ENCODE data around the gene GTF2I.
"Not testable (repeated sequence)": the region's sequence is repeated elsewhere in the genome, so short reads cannot be mapped to it uniquely, and the experiment has no call there.

Gene GTF2I

DNA sequence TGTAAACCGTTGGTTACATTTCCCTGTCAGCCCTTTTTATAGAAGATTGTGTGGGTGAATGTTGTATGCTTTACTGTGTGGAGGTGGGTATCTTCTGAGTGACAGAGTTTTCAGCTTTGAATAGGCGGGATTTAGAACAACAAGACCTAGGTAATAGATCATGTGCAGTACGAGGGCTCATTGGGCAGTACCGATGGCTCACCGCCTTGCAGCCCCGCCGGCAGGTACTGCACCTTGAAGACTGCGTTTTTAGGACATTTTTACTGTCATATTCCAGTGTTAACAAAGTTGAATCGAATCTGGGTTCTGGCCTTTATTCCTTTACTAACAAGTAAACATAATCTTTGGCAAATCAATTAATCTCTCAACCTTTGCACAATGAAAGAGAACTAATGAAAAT lies 60.4 kb downstream of the GTF2I start:
- DNase-seq (ENCODE audit: low spot score): no peak

- peak; percentile 5 for DNase-seq (ENCODE audit: low spot score)
Observed at GRCh38 chr7:74718336-74718735, 60.8 kb downstream of the GTF2I start.

- no peak for DNase-seq (ENCODE audit: low spot score)
Observed at GRCh38 chr7:74722153-74722552, 64.6 kb downstream of the GTF2I start.

DNA sequence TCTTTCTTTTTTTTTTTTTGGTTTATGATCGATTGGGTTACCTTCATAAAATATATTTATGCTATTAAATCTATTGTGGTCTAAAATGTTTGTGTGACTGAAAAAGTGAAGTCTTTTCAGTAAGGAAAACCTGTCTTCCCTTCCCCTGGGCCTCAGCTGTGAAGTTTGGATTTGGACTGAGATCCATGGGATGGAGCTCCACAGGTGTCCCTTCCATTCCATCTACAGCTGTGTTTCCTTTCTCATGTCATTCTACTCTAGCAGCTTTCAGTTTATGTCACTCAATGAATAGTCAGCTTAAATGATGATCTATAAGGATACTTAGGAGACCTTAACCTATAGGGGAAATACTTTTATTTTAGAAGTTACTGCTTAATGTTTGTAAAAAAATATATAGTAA lies 68.3 kb downstream of the GTF2I start:
- DNase-seq (ENCODE audit: low spot score): no peak

DNA sequence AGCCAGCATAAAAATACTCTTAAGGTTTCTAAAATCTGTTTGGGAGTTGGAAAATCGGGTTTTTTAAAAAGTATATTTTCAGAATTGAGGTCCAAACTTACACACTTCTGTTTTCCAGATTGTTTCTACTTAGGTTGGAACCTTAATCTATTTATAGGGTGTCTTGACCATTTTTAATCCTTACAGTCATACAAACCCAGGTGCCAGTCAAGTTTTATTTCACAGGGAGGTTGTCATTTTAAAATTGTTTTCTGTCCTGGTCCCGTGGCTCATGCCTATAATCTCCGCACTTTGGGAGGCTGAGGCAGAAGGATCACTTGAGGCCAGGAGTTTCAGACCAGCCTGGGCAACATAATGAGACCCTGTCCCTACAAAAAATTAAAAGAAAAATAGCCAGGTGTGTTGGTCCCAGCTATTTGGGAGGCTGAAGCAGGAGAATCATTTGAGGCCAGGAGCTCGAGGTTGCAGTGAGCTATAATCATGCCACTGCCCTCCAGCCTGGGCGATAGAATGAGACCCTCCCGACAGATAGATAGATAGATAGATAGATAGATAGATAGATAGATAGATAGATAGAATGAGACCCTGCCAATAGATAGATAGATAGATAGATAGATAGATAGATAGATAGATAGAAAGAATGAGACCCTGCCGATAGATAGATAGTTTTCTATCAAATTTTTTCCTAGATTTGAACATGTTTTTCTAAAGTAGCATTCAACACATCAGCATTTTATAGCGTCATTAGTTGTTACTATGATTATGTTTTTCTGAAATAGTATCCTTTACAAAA lies 69.0 kb downstream of the GTF2I start:
- DNase-seq (ENCODE audit: low spot score): no peak

DNA sequence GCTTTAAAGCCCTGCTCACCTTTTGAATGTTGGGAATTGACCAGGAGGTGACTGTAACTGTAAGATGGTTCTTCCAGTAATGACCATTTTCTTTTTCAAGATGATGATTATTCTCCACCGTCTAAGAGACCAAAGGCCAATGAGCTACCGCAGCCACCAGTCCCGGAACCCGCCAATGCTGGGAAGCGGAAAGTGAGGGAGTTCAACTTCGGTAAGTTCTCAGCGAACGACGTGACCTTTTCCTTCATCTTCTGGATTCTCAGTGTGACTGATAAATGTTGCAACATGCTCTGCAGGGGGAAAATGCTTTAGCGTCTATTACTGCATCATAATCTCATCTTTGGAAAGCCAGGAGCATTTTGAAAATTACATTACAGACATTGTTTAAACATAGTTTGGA lies 71.2 kb downstream of the GTF2I start:
- not testable (repeated sequence) for DNase-seq (ENCODE audit: low spot score)

DNA sequence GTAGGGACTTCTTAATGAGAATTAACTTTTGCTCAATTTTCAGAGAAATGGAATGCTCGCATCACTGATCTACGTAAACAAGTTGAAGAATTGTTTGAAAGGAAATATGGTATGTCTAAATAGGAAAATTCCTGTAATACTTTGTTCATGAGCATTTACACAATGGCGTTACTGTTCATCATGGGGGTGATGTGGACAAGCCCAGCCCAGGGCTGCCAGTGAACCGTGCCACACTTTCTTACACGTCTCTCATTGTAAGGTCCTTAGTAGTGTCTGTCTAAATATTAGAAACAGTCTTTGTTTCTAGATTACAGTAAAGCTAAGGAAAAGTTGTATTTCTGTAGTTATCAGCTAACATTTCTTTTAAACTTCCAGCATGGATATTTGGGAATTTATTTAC lies 72.7 kb downstream of the GTF2I start:
- DNase-seq (ENCODE audit: low spot score): not testable (repeated sequence)

DNA sequence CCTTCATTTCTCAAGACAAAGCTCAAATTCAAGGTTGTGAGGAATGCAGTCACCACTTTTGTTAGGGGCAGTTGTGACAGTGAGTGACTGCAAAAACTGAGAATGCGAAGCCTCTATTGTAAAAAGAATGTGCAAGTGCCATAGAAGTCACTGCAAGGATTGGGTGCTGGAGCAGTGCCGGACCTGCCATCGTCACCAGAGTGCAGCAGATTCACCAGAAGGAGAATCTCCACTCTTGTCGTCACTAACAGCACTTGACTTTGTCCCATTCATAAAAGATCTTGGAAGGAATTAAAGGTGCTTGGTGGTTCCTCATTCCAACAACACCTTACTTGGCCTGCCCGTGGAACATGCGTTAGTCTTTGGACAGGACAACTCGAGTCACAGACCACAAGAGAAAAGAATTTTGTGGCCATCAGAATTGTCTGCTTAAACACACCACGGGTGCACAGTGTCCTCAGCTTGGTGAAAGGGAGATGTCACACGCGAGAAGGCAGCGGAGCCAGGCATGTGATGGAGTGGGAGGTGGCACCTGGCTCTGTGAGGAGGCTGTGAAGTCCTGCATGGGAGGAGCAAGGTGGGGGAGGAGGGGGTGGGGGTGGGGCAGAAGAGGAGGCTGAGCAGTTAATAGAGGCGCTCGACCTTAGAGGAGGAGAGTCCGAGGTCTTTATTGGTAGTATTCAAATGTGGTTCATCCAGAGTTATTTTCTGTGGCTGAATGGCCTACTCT lies 82.6 kb downstream of the GTF2I start:
- DNase-seq (ENCODE audit: low spot score): not testable (repeated sequence)

GRCh38 chr7:74743936-74744557 lies 86.5 kb downstream of the GTF2I start:
- DNase-seq (ENCODE audit: low spot score): not testable (repeated sequence)

DNA sequence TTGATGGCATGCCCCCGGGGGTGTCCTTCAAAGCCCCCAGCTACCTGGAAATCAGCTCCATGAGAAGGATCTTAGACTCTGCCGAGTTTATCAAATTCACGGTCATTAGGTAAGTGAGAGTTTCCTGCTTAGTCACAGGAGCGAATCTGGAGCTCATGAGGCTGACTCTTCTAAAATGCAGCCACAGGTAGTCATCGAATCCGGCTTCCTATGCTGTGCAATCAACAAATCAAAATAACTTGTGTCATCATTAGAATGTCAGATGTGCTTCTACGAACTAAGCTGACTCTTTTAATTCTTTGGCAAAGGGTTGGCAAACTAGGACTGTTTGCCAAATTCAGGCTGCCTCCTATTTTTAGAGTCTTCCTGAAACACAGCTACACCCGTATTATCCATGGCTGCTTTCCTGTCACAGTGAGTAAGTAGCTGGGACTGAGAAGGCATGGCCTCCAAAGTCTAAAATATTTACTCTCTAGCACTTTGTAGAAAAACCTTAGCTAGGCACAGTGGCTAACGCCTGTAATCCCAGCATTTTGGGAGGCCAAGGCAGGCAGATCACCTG lies 96.5 kb downstream of the GTF2I start:
- DNase-seq (ENCODE audit: low spot score): not testable (repeated sequence)

DNA sequence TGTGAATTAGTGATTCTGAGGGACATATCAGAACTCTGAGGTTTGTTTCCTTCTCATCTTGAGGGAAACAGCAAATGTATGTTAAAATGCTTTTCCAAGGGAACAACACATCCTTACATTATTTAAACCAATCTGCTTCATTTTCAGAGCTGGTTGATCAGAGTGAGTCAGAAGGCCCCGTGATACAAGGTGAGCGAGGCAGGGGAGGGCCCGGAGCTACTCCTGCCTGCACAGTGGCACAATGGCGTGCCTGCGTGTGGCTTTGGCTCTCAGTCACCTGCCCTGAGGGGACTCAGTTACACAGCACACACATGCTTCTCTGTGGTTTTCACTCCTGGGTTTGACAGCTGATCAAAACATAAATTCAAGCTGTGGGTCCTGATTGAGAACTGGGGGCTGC lies 99.2 kb downstream of the GTF2I start:
- not testable (repeated sequence) for DNase-seq (ENCODE audit: low spot score)

DNA sequence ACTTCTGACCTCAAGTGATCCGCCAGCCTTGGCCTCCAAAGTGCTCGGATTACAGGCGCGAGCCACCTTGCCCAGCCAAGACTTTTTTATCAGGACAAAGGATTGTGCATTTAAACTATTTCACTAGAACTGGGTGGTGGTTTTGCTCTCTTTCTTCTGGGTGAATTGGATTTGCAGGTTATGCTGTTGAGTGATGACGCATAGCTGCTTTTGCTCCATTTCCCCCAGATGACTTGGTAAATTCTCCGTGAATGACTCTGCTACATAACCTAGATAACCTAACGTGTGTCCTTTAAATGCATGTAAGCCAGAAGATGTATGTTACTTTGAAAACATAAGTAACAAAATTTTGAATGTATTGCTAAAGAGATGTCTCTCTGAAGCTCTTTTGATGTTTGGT lies 100.8 kb downstream of the GTF2I start:
- DNase-seq (ENCODE audit: low spot score): not testable (repeated sequence)

GRCh38 chr7:74758982-74759381 lies 101.5 kb downstream of the GTF2I start:
- not testable (repeated sequence) for DNase-seq (ENCODE audit: low spot score)

- not testable (repeated sequence) for DNase-seq (ENCODE audit: low spot score)
Observed at GRCh38 chr7:74765205-74765918, 107.8 kb downstream of the GTF2I start.

- not testable (repeated sequence) for DNase-seq (ENCODE audit: low spot score)
Observed at GRCh38 chr7:74766509-74766908, 109.0 kb downstream of the GTF2I start.

DNA sequence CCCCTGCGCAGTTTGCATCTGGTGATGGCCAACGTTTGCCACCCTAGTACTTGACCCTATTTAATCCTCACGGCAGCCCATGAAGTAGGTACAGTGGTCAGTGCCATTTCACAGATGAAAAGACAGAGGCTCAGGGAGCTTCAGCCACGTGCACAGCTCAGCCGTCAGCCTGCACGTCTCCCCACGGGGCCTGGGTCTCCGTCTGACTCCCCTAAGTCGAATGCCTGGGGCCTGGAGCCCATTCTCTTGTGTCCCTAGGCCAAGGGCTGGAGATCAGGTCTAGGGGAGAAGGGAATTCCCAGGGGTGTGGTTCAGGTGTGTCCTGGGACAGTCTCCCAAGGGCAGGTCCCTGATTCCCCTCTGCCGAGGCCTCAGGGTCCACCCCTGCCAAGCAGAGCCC lies 109.5 kb downstream of the GTF2I start:
- not testable (repeated sequence) for DNase-seq (ENCODE audit: low spot score)

DNA sequence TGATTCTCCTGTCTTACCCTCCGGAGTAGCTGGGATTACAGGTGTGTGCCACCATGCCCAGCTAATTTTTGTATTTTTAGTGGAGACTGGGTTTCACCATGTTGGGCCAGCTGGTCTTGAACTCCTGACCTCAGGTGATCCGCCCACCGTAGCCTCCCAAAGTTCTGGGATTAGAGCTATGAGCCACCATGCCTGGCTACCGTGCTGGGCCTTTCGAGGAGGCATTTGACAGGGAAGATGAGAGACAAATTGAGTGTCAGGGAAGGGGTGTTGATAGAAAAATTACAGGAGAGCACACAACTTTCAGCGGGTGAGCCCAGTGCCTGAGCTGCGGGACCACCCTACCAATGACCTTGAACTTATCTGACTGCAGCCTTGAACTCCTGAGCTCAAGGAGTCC lies 112.5 kb downstream of the GTF2I start:
- DNase-seq (ENCODE audit: low spot score): not testable (repeated sequence)

GRCh38 chr7:74772093-74772492 lies 114.6 kb downstream of the GTF2I start:
- DNase-seq (ENCODE audit: low spot score): not testable (repeated sequence)

DNA sequence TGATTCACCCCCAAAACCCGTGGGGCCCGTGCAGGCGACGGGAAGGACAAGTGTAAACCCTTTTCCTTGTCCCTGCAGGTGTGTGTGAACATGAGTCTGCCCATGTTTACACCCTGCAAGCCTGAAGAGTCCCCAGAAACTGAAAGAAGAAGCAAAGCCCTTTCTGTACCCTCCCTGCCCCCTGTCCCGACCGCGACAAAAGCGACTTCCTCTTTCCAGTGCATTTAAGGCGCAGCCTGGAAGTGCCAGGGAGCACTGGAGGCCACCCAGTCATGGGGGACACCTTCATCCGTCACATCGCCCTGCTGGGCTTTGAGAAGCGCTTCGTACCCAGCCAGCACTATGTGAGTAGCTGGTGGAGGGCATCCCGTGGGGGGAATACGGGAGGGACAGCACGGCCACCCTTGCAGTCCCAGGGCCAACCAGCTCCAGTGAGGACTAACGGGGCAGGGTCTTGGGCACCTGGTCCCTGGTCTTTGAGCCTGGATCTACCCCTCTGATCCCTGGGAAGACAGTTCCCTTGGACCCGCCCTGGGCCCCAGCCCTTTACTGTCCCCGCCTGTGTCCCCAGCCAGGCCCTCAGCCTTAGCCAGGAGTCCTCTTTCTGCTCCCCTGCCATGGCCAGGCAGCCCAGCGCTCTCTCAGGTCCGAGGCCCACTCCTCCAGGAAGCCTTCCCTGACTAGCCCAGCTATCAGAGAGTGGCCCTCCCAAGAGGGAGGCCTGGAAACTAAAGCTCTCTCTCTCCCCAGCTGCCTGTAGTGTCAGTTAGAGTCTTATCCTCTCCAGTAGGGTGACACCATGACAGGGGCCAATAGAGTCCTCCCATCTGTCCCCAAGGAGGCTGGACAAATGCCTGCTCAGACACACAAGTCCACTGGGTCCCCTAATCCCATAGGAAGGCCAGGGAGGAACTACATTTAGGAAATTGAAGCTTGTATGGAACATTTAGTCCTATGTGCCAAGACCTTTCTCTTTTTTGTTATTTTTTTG lies 116.5 kb downstream of the GTF2I start, which contains the start of gene NCF1:
NCF1 (plus strand) TSS at position 252 of the 991 bp plus-strand sequence; CDS start at position 273, 21 bp downstream.
- DNase-seq (ENCODE audit: low spot score): not testable (repeated sequence)

DNA sequence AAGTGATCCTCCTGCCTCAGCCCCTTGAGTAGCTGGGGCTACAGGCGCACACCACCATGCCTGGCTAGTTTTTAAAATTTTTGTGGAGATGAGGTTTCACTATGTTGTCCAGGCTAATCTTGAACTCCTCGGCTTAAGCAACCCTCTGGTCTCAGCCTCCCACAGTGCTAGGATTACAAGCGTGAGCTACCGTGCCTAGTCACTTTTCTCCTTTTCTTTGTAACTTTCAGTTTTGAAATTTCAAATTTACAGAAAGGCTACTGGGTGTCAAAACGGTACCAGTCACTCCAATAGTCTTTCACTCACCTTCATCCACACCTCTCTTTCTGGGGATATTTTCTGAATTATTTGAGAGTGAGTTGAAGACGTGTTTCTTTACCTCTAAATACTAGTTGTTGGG lies 117.6 kb downstream of the GTF2I start:
- not testable (repeated sequence) for DNase-seq (ENCODE audit: low spot score)

Measured in GM03348 (cell line).